Spleen (tissue), 13 donors: ENCODE results near the gene GPR34. TPM values are rescaled to one million over a fixed set of nuclear protein-coding genes. Genes with fewer than 3 reads are reported as not detected.
"Not testable (repeated sequence)": the region's sequence is repeated elsewhere in the genome, so short reads cannot be mapped to it uniquely, and the experiment has no call there.

Experiments used
- DNase-seq: peaks from one replicate; pipeline ENCODE4 v3.0.0-alpha.2; 2020
- H3K27ac ChIP-seq, 8 donors: fragments of 200-600 bp; sonication (generic) in 7 of 8; 1 replicate in 4 of 8; 2 replicates in 4 of 8; pipeline versions ENCODE4 v1.5.0 to v1.8.0; 2016 to 2021; ENCODE audit warnings: inconsistent platforms in 4 of 8, mild to moderate bottlenecking in 4 of 8, moderate library complexity in 1 of 8
- H3K27me3 ChIP-seq, 7 donors: fragments of 200-600 bp; sonication (generic) in 6 of 7; replicated peaks in 1 of 7; 1 replicate in 4 of 7; 2 replicates in 3 of 7; pipeline versions ENCODE4 v1.5.0 to v1.8.0; 2016 to 2021; ENCODE audit warnings: inconsistent platforms in 3 of 7, mild to moderate bottlenecking in 1 of 7
- H3K36me3 ChIP-seq, 6 donors: fragments of 200-600 bp; sonication (generic) in 5 of 6; 1 replicate in 4 of 6; 2 replicates in 2 of 6; pipeline versions ENCODE4 v1.5.0 to v1.8.0; 2016 to 2021; ENCODE audit warnings: inconsistent platforms in 2 of 6
- H3K4me1 ChIP-seq, 6 donors: fragments of 200-600 bp; sonication (generic) in 5 of 6; 1 replicate in 3 of 6; 2 replicates in 3 of 6; pipeline versions ENCODE4 v1.5.0 to v1.8.0; 2016 to 2021; ENCODE audit warnings: inconsistent platforms in 3 of 6
- H3K4me3 ChIP-seq, 8 donors: fragments of 200-600 bp; sonication (generic) in 7 of 8; 1 replicate in 4 of 8; 2 replicates in 4 of 8; pipeline versions ENCODE4 v1.5.0 to v1.8.0; 2016 to 2021; ENCODE audit warnings: inconsistent platforms in 4 of 8, mild to moderate bottlenecking in 4 of 8, moderate library complexity in 2 of 8
- H3K9me3 ChIP-seq, 8 donors: fragments of 200-600 bp; sonication (generic) in 7 of 8; 1 replicate in 4 of 8; 2 replicates in 4 of 8; pipeline versions ENCODE4 v1.5.0 to v1.8.0; 2016 to 2021; ENCODE audit warnings: inconsistent platforms in 4 of 8
- POLR2A ChIP-seq, 3 donors: fragments of 450-650 bp; IDR thresholded peaks; one replicate each; pipeline ENCODE4 v1.5.1; 2017; ENCODE audit warnings: antibody characterized with exemption in 3 of 3, mild to moderate bottlenecking in 1 of 3
- POLR2AphosphoS5 ChIP-seq, 3 donors: sonication (generic); formaldehyde crosslinking; IDR thresholded peaks; one replicate each; pipeline ENCODE4 v1.5.1; 2017; ENCODE audit warnings: antibody characterized with exemption in 3 of 3
- WGBS, 5 donors: extraction: QIAGEN DNeasy Blood & Tissue Kit in 3 of 5; methylation state at CpG; one replicate each; pipeline versions ENCODE4 v1.1.5 to v1.1.7; 2013 to 2018; 5-methylcytosine and 5-hydroxymethylcytosine counted together
- intact Hi-C: fragments of 100-400 bp; cut with DNase I; formaldehyde crosslinking; loops from one replicate; pipeline ENCODE4 v1.15.0; 2023; ENCODE audit warnings: low total_unique reads
- long read RNA-seq, 2 donors: transcript quantifications; one replicate each; lab custom pipeline, GENCODE V29; 2026
- polyA plus RNA-seq, 3 donors: library from polyadenylated mRNA; stranded (reverse); fragments of 200-250 nt; gene quantifications; one replicate each; pipeline ENCODE4 v1.2.1, GENCODE V29; 2013
- total RNA-seq, 7 donors: library from RNA; depleted of rRNA in 3 of 7; stranded (reverse); fragments of >200 nt in 3 of 7; fragmentation: NEBNext Ultra II Directional in 4 of 7; extraction: Animal tissue kit (Norgen Biotek cat#: 25700) in 4 of 7; gene quantifications; one replicate each; pipeline versions ENCODE4 v1.1.0 to v1.2.1, GENCODE V29; 2016 to 2021
- TF ChIP-seq, protein P1 (sequence below), 11 experiments: fragments of 200-600 bp in 7 of 11; fragments of 450-650 bp in 4 of 11; sonication (generic) in 4 of 11; IDR thresholded peaks in 8 of 11; conservative IDR thresholded peaks in 3 of 11; 1 replicate in 7 of 11; 2 replicates in 4 of 11; pipeline versions ENCODE4 v1.4.0 to v1.8.0; 2016 to 2021; ENCODE audit warnings: antibody characterized with exemption in 11 of 11, inconsistent platforms in 4 of 11, mild to moderate bottlenecking in 1 of 11
- donor health status: healthy with polysubstance abuse.
- donor health status: DM: no; HTN: no; CAD: no; lungs with moderate emphysema.
- donor health status: DM: no; HTN: no; CAD: no.
- donor health status: Bipolar disorder and iron deficiency.
- donor health status: healthy.
- donor health status: DM: no; HTN: no; CAD: no.
- donor health status: DM: yes; HTN: yes; CAD: no.

The GPR34 gene, protein sequence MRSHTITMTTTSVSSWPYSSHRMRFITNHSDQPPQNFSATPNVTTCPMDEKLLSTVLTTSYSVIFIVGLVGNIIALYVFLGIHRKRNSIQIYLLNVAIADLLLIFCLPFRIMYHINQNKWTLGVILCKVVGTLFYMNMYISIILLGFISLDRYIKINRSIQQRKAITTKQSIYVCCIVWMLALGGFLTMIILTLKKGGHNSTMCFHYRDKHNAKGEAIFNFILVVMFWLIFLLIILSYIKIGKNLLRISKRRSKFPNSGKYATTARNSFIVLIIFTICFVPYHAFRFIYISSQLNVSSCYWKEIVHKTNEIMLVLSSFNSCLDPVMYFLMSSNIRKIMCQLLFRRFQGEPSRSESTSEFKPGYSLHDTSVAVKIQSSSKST
- total RNA-seq, result 10 to 100 TPM in 6 of 7 donors, 1 to 10 TPM in 1; 7.4 to 45.1 (median 23.7) TPM
- polyA plus RNA-seq, result 10 to 100 TPM in 1 of 3 donors, 1 to 10 TPM in 2; 5.5 to 10.1 (median 6.2) TPM
- long read RNA-seq, donor 1, transcript GPR34-202 (3 exons, 1,928 nt), result major isoform, 12 of 14 reads
- long read RNA-seq, donor 1, partial matches to known transcripts, result 0 of 14 reads
- long read RNA-seq, donor 1, other reads (novel, unspliced or antisense), result 0 of 14 reads
- long read RNA-seq, donor 2, transcript GPR34-202 (3 exons, 1,928 nt), result major isoform, 10 of 11 reads
- long read RNA-seq, donor 2, partial matches to known transcripts, result 0 of 11 reads
- long read RNA-seq, donor 2, other reads (novel, unspliced or antisense), result 0 of 11 reads

DNA sequence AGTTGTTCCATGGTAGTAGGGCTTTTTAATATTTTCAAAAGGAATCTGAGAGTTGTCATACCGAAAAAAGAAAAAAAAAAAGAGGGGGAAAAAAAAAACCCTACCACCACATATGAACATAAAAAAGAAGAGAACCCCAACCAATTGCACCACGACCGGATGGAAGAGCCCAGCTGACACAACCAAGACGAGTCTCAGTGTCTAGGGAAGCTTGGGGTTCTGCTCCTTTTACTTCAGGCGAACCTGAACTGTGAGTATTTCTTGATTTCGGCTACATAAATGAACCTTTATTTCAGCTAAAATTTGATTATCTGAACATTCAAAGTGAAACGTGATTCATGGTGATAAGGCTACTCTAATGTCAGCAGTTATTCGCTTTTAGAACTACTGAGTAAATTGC, at the start of gene GPR34:
GPR34 (plus strand) TSS at position 139 of the 400 bp plus-strand sequence. CDS start 6,661 bp downstream, outside the sequence.
- no peaks in the 10 kb centered on the region for H3K27me3 ChIP-seq
- H3K36me3 ChIP-seq, result no peaks in the 10 kb centered on the region
- peak; percentile 70 for DNase-seq
- peak within 1 kb of the TSS in 4 of 8 donors; percentile 19 to 52 (median 36) for H3K27ac ChIP-seq
- WGBS, 5 donors, result 33 to 57% (median 43%) methylated on average over 8 of the region's 8 CpGs
- H3K4me3 ChIP-seq, result peak within 1 kb of the TSS in 2 of 8 donors; percentile 7 to 27
- H3K4me1 ChIP-seq, result peaks cover 0 to 58% (median 17%) of the 10 kb centered on the region in 6 donors
- H3K9me3 ChIP-seq, result no peaks in the 10 kb centered on the region
- peak in 1 of 3 donors; percentile 31 for TF ChIP-seq POLR2AphosphoS5 (IDR thresholded peaks at IDR 0.05)
- TF ChIP-seq, protein P1, sequence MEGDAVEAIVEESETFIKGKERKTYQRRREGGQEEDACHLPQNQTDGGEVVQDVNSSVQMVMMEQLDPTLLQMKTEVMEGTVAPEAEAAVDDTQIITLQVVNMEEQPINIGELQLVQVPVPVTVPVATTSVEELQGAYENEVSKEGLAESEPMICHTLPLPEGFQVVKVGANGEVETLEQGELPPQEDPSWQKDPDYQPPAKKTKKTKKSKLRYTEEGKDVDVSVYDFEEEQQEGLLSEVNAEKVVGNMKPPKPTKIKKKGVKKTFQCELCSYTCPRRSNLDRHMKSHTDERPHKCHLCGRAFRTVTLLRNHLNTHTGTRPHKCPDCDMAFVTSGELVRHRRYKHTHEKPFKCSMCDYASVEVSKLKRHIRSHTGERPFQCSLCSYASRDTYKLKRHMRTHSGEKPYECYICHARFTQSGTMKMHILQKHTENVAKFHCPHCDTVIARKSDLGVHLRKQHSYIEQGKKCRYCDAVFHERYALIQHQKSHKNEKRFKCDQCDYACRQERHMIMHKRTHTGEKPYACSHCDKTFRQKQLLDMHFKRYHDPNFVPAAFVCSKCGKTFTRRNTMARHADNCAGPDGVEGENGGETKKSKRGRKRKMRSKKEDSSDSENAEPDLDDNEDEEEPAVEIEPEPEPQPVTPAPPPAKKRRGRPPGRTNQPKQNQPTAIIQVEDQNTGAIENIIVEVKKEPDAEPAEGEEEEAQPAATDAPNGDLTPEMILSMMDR (IDR thresholded peaks at IDR 0.05 in 8 of 11, conservative IDR thresholded peaks at IDR 0.05 in 3 of 11), result no peak
- intact Hi-C loops, result no loop called here

DNA sequence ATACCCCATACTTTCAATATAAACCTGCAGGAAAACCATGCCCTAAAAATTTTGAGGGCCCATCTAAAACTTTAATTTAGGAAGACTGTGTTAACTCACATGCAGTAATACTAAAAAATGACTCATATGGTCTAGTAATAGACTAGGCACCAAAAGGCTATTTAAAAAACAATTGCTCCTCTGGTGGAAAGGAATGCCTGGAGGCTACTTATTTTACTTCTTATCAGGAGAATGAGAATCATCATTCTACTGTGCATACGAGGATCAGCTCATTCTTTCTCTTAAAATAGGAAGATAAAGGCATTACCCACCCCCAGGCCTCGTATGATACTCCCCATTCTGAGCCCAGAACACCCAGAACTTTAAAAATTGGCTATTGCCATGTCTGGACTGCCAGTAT, 42.6 kb upstream of the GPR34 start:
- H3K27me3 ChIP-seq, H3K36me3 ChIP-seq, DNase-seq, intact Hi-C loops, H3K4me1 ChIP-seq, H3K4me3 ChIP-seq, H3K27ac ChIP-seq: not testable (repeated sequence)
- 58 to 96% (median 93%) methylated on average over 2 of the region's 2 CpGs for WGBS, 5 donors
- peaks cover 0 to 32% (median 7%) of the 10 kb centered on the region in 8 donors for H3K9me3 ChIP-seq

DNA sequence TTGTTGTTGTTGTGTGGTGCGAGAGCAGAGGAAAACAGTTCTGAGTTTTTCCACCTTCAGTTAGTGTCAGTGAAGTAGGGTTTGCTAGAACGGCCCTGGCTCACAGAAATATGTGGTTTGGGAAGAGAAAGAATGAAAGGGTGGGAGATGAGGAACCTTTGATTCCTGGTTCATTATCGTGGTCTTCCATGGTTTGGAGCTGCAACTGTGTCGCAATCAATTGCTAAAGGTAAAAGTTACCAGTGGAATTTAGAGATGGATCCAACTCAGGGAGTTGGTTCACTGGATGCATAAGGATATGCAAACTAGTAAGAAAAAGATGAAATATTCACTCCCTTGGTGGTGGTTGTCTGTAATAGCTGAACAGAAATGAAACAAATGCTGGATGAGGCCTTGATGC, 35.6 kb upstream of the GPR34 start:
- intact Hi-C loops, result no loop called here

DNA sequence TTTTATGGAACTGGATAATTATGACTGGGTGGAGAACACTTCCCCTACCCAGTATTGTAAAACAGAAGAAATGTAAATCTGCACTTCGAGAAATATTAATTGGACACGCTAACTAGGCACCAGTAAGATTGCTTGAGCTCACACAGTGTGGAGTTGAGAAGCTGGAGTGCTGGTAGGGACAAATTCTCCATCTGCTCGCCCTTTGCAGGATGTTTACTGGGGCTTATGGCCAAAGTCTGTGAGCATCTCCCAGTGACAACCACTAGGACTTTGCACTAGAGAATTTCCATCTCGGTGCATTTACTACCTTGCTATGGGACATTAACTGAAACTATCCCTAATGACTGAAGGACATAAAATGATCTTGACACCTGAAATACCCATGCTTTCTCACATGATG, 33.7 kb upstream of the GPR34 start:
- DNase-seq, result no peak
- 71 to 98% (median 97%) methylated on average over 4 of the region's 4 CpGs for WGBS, 5 donors
- peaks cover 0 to 6% (median 0%) of the 10 kb centered on the region in 7 donors for H3K27me3 ChIP-seq
- H3K36me3 ChIP-seq, result peaks cover 0 to 67% (median 14%) of the 10 kb centered on the region in 6 donors
- no peaks in the 10 kb centered on the region for H3K4me1 ChIP-seq
- no peak overlapping the region for H3K27ac ChIP-seq
- no peak overlapping the region for H3K4me3 ChIP-seq
- intact Hi-C loops, result no loop called here
- no peaks in the 10 kb centered on the region for H3K9me3 ChIP-seq
- TF ChIP-seq POLR2AphosphoS5 (IDR thresholded peaks at IDR 0.05), result no peak
- TF ChIP-seq, protein P1 (IDR thresholded peaks at IDR 0.05 in 8 of 11, conservative IDR thresholded peaks at IDR 0.05 in 3 of 11), result no peak
- TF ChIP-seq POLR2A (IDR thresholded peaks at IDR 0.05), result no peak

More for the DNA sequence above, 35.6 kb upstream of the GPR34 start:
- Histone ChIP-seq H3K4me1 (no peaks in the 10 kb centered on the region), H3K4me3 (no peak overlapping the region), H3K9me3 (peaks cover 0 to 15% (median 2%) of the 10 kb centered on the region in 8 donors), H3K27me3 (peaks cover 0 to 6% (median 0%) of the 10 kb centered on the region in 7 donors), H3K36me3 (peaks cover 0 to 47% (median under 1%) of the 10 kb centered on the region in 6 donors), H3K27ac (no peak overlapping the region)
- TF ChIP-seq, protein P1 (IDR thresholded peaks at IDR 0.05 in 8 of 11, conservative IDR thresholded peaks at IDR 0.05 in 3 of 11), result no peak
- TF ChIP-seq POLR2AphosphoS5 (IDR thresholded peaks at IDR 0.05), result no peak
- DNase-seq, result no peak
- 85 to 96% (median 91%) methylated on average over 4 of the region's 4 CpGs for WGBS, 5 donors
